Thyroid gland (tissue), 4 donors: ENCODE measurements around the gene RITA1. TPM values are rescaled to one million over a fixed set of nuclear protein-coding genes. Genes with fewer than 3 reads are reported as not detected.

Experiments
- DNase-seq, 2 donors: peaks; one replicate each; pipeline ENCODE4 v3.0.0-alpha.2; 2019
- H3K27ac ChIP-seq, 3 donors: fragments of 200-600 bp; sonication (generic); 1 replicate in 2 of 3; 2 replicates in 1 of 3; pipeline ENCODE4 v1.5.1; 2016 to 2019; ENCODE audit warnings: mild to moderate bottlenecking in 1 of 3, moderate library complexity in 1 of 3
- H3K27me3 ChIP-seq: fragments of 200-600 bp; sonication (generic); one replicate; pipeline ENCODE4 v1.5.1; 2019
- H3K36me3 ChIP-seq, 2 donors: fragments of 200-600 bp; sonication (generic); one replicate each; pipeline ENCODE4 v1.5.1; 2016 to 2019
- H3K4me1 ChIP-seq, 2 donors: fragments of 200-600 bp; sonication (generic); one replicate each; pipeline ENCODE4 v1.5.1; 2017 to 2019
- H3K4me3 ChIP-seq, 3 donors: fragments of 200-600 bp; sonication (generic); replicated peaks in 1 of 3; 1 replicate in 2 of 3; 2 replicates in 1 of 3; pipeline ENCODE4 v1.5.1; 2016; ENCODE audit warnings: mild to moderate bottlenecking in 1 of 3
- H3K9me3 ChIP-seq: fragments of 200-600 bp; sonication (generic); one replicate; pipeline ENCODE4 v1.5.1; 2017
- CTCF ChIP-seq, 6 experiments: fragments of 200-600 bp in 3 of 6; fragments of 450-650 bp in 3 of 6; sonication (generic) in 3 of 6; IDR thresholded peaks; one replicate each; pipeline ENCODE4 v1.5.1; 2016 to 2019; ENCODE audit warnings: antibody characterized with exemption in 6 of 6, mild to moderate bottlenecking in 2 of 6, inconsistent platforms in 1 of 6, moderate library complexity in 1 of 6
- POLR2A ChIP-seq, 2 donors: fragments of 450-650 bp; IDR thresholded peaks; one replicate each; pipeline ENCODE4 v1.6.1; 2017; ENCODE audit warnings: antibody characterized with exemption in 2 of 2, mild to moderate bottlenecking in 2 of 2, moderate library complexity in 1 of 2
- WGBS, 2 donors: methylation state at CpG; one replicate each; pipeline ENCODE4 v1.1.5; 2017; 5-methylcytosine and 5-hydroxymethylcytosine counted together
- intact Hi-C: fragments of 100-400 bp; cut with DNase I; formaldehyde crosslinking; loops from one replicate; pipeline ENCODE4 v1.15.1; 2023
- total RNA-seq, 4 donors: library from RNA; depleted of rRNA; stranded (reverse); fragments of >200 nt; gene quantifications; one replicate each; pipeline ENCODE4 v1.2.3, GENCODE V29; 2016

The RITA1 gene
- total RNA-seq, 4 donors from 2014 or later: 26.6 to 39.6 (median 32.8) TPM

GRCh38 chr12:113211160-113211559, 25.6 kb downstream of the RITA1 start:
- Histone ChIP-seq H3K27ac (no peak overlapping the region), H3K4me1 (peaks cover 10 to 21% of the 10 kb centered on the region in 2 donors), H3K9me3 (no peaks in the 10 kb centered on the region), H3K4me3 (no peak overlapping the region), H3K36me3 (no peaks in the 10 kb centered on the region), H3K27me3 (no peaks in the 10 kb centered on the region)
- no peak for DNase-seq
- intact Hi-C loops: no loop called here
- TF ChIP-seq POLR2A (IDR thresholded peaks at IDR 0.05): no peak
- TF ChIP-seq CTCF (IDR thresholded peaks at IDR 0.05): no peak
- WGBS, 2 donors: 94 to 95% methylated on average over 6 of the region's 6 CpGs

GRCh38 chr12:113214895-113215400, 29.4 kb downstream of the RITA1 start:
- intact Hi-C loops: no loop called here
- peak in 1 of 2 donors; percentile 45 for DNase-seq
- Histone ChIP-seq H3K27ac (peak overlapping the region; percentile 13 to 57 (median 41)), H3K27me3 (no peaks in the 10 kb centered on the region), H3K36me3 (no peaks in the 10 kb centered on the region), H3K4me3 (no peak overlapping the region), H3K4me1 (peaks cover 14 to 27% of the 10 kb centered on the region in 2 donors), H3K9me3 (no peaks in the 10 kb centered on the region)
- TF ChIP-seq CTCF (IDR thresholded peaks at IDR 0.05) (peak in 1 of 6 experiments; percentile 6), POLR2A (IDR thresholded peaks at IDR 0.05) (no peak)
- WGBS, 2 donors: 57 to 64% methylated on average over 5 of the region's 5 CpGs

GRCh38 chr12:113216027-113216426, 30.5 kb downstream of the RITA1 start:
- DNase-seq: no peak
- TF ChIP-seq CTCF (IDR thresholded peaks at IDR 0.05) (no peak), POLR2A (IDR thresholded peaks at IDR 0.05) (no peak)
- Histone ChIP-seq H3K27ac (no peak overlapping the region), H3K4me1 (peaks cover 20 to 34% of the 10 kb centered on the region in 2 donors), H3K4me3 (no peak overlapping the region), H3K36me3 (no peaks in the 10 kb centered on the region), H3K9me3 (no peaks in the 10 kb centered on the region), H3K27me3 (no peaks in the 10 kb centered on the region)
- 82 to 90% methylated on average over 2 of the region's 2 CpGs for WGBS, 2 donors
- intact Hi-C loops: no loop called here

- TF ChIP-seq CTCF (IDR thresholded peaks at IDR 0.05) (no peak), POLR2A (IDR thresholded peaks at IDR 0.05) (no peak)
- WGBS, 2 donors: 1 to 2% methylated on average over 19 to 23 of the region's 23 CpGs
- Histone ChIP-seq H3K4me3 (peak overlapping the region in 2 of 3 donors; percentile 48 to 51), H3K27ac (peak overlapping the region in 2 of 3 donors; percentile 15 to 55), H3K27me3 (no peaks in the 10 kb centered on the region), H3K9me3 (no peaks in the 10 kb centered on the region), H3K4me1 (peaks cover 25 to 35% of the 10 kb centered on the region in 2 donors), H3K36me3 (no peaks in the 10 kb centered on the region)
- intact Hi-C loops: no loop called here
- DNase-seq: no peak
Observed at GRCh38 chr12:113220593-113221180, 35.2 kb downstream of the RITA1 start.

DNA sequence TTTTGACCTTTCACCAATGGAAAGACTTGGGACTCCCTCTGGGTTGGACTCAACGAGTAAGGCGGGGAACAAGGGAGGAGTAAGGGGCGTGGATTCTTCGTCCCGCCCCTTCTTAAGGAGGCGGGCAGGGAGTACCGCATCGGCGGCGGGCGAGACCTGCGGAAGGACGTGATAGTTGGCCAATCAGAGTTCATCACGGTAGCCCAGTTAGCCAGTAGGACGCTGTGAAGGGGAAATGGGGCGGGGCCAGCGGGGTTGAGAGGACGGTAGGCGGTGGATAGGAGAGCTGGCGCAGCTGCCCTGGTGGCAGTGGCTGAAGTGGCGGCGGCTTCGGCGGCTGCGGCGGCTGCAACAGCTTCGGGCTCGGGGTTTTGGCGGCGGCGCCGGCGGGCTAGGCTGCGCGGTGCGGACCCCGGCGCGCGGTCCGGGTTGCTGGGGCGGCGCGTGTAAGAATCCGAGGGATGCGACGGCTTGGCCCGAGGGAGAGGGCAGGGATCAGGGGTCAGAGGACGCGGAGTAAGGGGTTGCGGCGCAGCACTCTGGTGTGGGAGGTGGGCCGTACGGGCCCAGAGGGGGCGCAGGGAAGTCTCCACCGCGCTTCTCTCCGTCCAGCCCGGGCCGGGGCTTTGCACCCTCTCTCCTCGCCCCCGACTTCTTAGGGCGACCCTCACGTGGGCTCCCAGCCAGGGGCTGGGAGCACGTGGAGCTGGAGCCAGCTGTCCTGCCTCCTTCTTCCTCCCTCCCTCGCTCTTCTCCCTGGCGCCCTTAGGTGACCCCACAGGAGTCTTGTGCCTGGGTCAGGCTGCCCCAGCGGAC, 35.9 kb downstream of the RITA1 start, which contains the start of gene TPCN1:
TPCN1 (plus strand) TSS at position 284 of the 816 bp plus-strand sequence. CDS start 5,389 bp downstream, outside the sequence.
- peak; percentile 100 for DNase-seq
- TF ChIP-seq CTCF (IDR thresholded peaks at IDR 0.05) (peak in 2 of 6 experiments; percentile 5 to 31), POLR2A (IDR thresholded peaks at IDR 0.05) (peak; percentile 98 to 99)
- H3K36me3 ChIP-seq: no peaks in the 10 kb centered on the region
- peaks cover 29 to 33% of the 10 kb centered on the region in 2 donors for H3K4me1 ChIP-seq
- H3K4me3 ChIP-seq: peak within 1 kb of the TSS; percentile 24 to 93 (median 48)
- H3K27ac ChIP-seq: peak within 1 kb of the TSS; percentile 89 to 98 (median 97)
- no peaks in the 10 kb centered on the region for H3K27me3 ChIP-seq
- intact Hi-C loops: no loop called here
- 0 to 1% methylated on average over 20 to 42 of the region's 68 CpGs for WGBS, 2 donors
- H3K9me3 ChIP-seq: no peaks in the 10 kb centered on the region
